DND-41 (cell line): ENCODE measurements around the gene MTF2.
"Not testable (repeated sequence)": the region's sequence is repeated elsewhere in the genome, so short reads cannot be mapped to it uniquely, and the experiment has no call there.

Experiments used
- ATAC-seq: fragments of 200-7000 bp; cut with Tn5 transposase; 3 replicates; pipeline ENCODE4 v1.9.1; 2021; ENCODE audit warnings: low read depth; ENCODE audit not compliant: insufficient read depth
- DNase-seq: peaks from one replicate; pipeline ENCODE4 v3.0.0-alpha.2; 2020
- H2AFZ ChIP-seq: 2 replicates; pipeline ENCODE4 v1.6.0; 2012; ENCODE audit warnings: low read depth, low read length
- H3K27ac ChIP-seq: 2 replicates; pipeline ENCODE4 v1.5.1; 2012; ENCODE audit warnings: low read length, inconsistent platforms
- H3K27me3 ChIP-seq: fragments of 200-600 bp; sonication (generic); 2 replicates; pipeline ENCODE4 v1.6.0; 2012; ENCODE audit warnings: low read length, mild to moderate bottlenecking, inconsistent platforms; ENCODE audit not compliant: insufficient read depth, poor library complexity
- H3K36me3 ChIP-seq: 2 replicates; pipeline ENCODE4 v1.5.1; 2012; ENCODE audit warnings: low read length, inconsistent platforms; ENCODE audit not compliant: insufficient read depth
- H3K4me1 ChIP-seq: 2 replicates; pipeline ENCODE4 v1.5.1; 2012; ENCODE audit warnings: mild to moderate bottlenecking, low read length; ENCODE audit not compliant: insufficient read depth
- H3K4me2 ChIP-seq: 2 replicates; pipeline ENCODE4 v1.6.0; 2012; ENCODE audit warnings: mild to moderate bottlenecking, moderate library complexity, low read length, inconsistent platforms; ENCODE audit not compliant: insufficient read depth
- H3K4me3 ChIP-seq, 2 experiments: fragments of 200-600 bp in 1 of 2; shearing (Covaris generic) in 1 of 2; 2 replicates each; pipeline ENCODE4 v1.5.1; 2012 to 2016; ENCODE audit warnings: inconsistent platforms in 2 of 2, low read length in 2 of 2, mild to moderate bottlenecking in 2 of 2, low read depth in 1 of 2, moderate library complexity in 1 of 2
- H3K79me2 ChIP-seq: 2 replicates; pipeline ENCODE4 v1.6.0; 2012; ENCODE audit warnings: low read length, inconsistent platforms; ENCODE audit not compliant: insufficient read depth
- H3K9ac ChIP-seq: 2 replicates; pipeline ENCODE4 v1.6.0; 2012; ENCODE audit warnings: low read depth, mild to moderate bottlenecking, inconsistent platforms, low read length, moderate library complexity
- H3K9me3 ChIP-seq: 2 replicates; pipeline ENCODE4 v1.5.1; 2012; ENCODE audit warnings: low read length, moderate library complexity, mild to moderate bottlenecking, inconsistent platforms; ENCODE audit not compliant: insufficient read depth, severe bottlenecking
- H4K20me1 ChIP-seq: 2 replicates; pipeline ENCODE4 v1.6.0; 2012; ENCODE audit warnings: low read length; ENCODE audit not compliant: insufficient read depth
- EZH2 ChIP-seq: IDR thresholded peaks from 3 replicates; pipeline ENCODE4 v1.6.1; 2012; ENCODE audit warnings: borderline replicate concordance, low read depth, mild to moderate bottlenecking, moderate library complexity, low read length, inconsistent platforms; ENCODE audit not compliant: severe bottlenecking
- TF ChIP-seq, protein P1 (sequence below): IDR thresholded peaks from 2 replicates; pipeline ENCODE4 v1.5.1; 2012; ENCODE audit warnings: borderline replicate concordance, low read length, moderate library complexity, mild to moderate bottlenecking; ENCODE audit not compliant: poor library complexity, severe bottlenecking; ENCODE audit errors: extremely low read depth

Gene MTF2

DNA sequence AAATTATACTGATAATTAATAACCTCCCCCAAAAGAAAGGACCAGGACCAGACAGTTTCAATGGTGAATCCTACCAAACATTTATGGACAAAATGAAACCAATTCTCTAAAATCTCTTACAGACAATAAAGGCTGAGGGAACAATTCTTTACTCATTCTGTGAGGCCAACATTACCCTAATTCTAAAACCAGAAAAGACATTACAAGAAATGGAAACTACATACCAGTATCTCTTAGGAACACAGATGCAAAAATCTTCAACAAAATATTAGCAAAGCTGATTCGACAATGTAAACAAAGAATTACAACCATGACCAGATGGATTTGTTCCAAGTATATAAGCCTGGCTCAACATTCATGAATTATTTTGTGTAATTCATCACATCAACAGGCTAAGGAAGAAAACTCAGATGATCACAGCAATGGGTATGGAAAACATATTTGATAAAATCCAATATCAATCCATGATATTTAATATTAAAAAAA lies 92.5 kb downstream of the MTF2 start:
- Histone ChIP-seq H3K27ac (peak overlapping the region; percentile 59), H3K27me3 (no peaks in the 10 kb centered on the region), H3K9ac (peak overlapping the region; percentile 39), H3K9me3 (no peaks in the 10 kb centered on the region), H3K4me1 (peaks cover 59% of the 10 kb centered on the region), H3K4me2 (peak overlapping the region; percentile 75), H2AFZ (no peak overlapping the region; the same call in 1 of the 2 replicates), H3K36me3 (peaks cover 23% of the 10 kb centered on the region), H4K20me1 (peaks cover 21% of the 10 kb centered on the region; the same call in 1 of the 2 replicates), H3K79me2 (peaks cover 97% of the 10 kb centered on the region), H3K4me3 (peak overlapping the region; percentile 13 to 48; a peak in 3 of 4 replicates)
- peak; percentile 38 for ATAC-seq
- DNase-seq: no peak
- TF ChIP-seq EZH2: no peak
- TF ChIP-seq, protein P1, sequence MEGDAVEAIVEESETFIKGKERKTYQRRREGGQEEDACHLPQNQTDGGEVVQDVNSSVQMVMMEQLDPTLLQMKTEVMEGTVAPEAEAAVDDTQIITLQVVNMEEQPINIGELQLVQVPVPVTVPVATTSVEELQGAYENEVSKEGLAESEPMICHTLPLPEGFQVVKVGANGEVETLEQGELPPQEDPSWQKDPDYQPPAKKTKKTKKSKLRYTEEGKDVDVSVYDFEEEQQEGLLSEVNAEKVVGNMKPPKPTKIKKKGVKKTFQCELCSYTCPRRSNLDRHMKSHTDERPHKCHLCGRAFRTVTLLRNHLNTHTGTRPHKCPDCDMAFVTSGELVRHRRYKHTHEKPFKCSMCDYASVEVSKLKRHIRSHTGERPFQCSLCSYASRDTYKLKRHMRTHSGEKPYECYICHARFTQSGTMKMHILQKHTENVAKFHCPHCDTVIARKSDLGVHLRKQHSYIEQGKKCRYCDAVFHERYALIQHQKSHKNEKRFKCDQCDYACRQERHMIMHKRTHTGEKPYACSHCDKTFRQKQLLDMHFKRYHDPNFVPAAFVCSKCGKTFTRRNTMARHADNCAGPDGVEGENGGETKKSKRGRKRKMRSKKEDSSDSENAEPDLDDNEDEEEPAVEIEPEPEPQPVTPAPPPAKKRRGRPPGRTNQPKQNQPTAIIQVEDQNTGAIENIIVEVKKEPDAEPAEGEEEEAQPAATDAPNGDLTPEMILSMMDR: no peak

DNA sequence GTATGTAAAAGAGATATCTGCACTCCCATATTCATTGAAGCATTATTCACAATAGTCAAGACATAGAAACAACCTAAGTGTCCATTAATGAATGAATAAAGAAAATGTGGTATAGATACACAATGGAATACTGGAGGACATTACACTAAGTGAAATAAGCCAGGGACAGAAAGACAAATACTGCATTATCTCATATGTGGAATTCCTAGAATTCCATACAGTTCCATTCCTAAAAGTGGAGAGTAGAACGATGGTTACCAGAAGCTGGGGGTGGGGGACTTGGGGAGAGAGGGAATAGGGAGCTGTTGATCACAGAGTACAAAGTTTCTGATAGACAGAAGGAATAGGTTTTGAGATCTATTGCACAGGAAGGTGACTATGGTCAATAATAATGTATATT lies 93.7 kb downstream of the MTF2 start:
- H3K27me3 ChIP-seq: no peaks in the 10 kb centered on the region
- no peaks in the 10 kb centered on the region for H3K9me3 ChIP-seq
- H3K9ac ChIP-seq: no peak overlapping the region
- H3K4me3 ChIP-seq: peak overlapping the region in 1 of 2 experiments; percentile 48; a peak in 1 of 4 replicates
- H3K4me1 ChIP-seq: peaks cover 71% of the 10 kb centered on the region
- ATAC-seq (no peak), DNase-seq (no peak)
- peak overlapping the region; percentile 75; the same call in 1 of the 2 replicates for H3K4me2 ChIP-seq
- peaks cover 97% of the 10 kb centered on the region for H3K79me2 ChIP-seq
- no peak overlapping the region for H2AFZ ChIP-seq
- TF ChIP-seq, protein P1: no peak
- TF ChIP-seq EZH2: no peak
- peaks cover 26% of the 10 kb centered on the region; the same call in 1 of the 2 replicates for H4K20me1 ChIP-seq
- H3K27ac ChIP-seq: peak overlapping the region; percentile 17; the same call in 1 of the 2 replicates
- peaks cover 30% of the 10 kb centered on the region for H3K36me3 ChIP-seq

DNA sequence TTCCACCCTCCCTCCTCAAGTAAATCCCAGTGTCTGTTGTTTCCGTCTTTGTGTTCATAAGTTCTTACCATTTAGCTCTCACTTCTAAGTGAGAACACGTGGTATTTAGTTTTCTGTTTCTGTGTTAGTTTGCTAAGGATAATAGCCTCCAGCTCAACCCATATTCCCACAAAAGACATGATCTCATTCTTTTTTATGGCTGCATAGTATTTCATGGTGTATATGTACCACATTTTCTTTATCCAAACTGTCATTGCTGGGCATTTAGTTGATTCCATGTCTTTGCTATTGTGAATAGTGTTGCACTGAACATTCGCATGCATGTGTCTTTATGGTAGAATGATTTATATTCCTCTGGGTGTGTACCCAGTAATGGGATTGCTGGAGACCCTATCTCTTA lies 95.6 kb downstream of the MTF2 start:
- not testable (repeated sequence) for H3K4me3 ChIP-seq, DNase-seq, H3K9ac ChIP-seq, H3K27me3 ChIP-seq, H2AFZ ChIP-seq, H3K27ac ChIP-seq, ATAC-seq, H3K9me3 ChIP-seq
- Histone ChIP-seq H3K4me1 (peaks cover 80% of the 10 kb centered on the region), H3K36me3 (peaks cover 34% of the 10 kb centered on the region), H4K20me1 (peaks cover 36% of the 10 kb centered on the region; the same call in 1 of the 2 replicates), H3K79me2 (peaks cover 97% of the 10 kb centered on the region), H3K4me2 (peak overlapping the region; percentile 27; the same call in 1 of the 2 replicates)

DNA sequence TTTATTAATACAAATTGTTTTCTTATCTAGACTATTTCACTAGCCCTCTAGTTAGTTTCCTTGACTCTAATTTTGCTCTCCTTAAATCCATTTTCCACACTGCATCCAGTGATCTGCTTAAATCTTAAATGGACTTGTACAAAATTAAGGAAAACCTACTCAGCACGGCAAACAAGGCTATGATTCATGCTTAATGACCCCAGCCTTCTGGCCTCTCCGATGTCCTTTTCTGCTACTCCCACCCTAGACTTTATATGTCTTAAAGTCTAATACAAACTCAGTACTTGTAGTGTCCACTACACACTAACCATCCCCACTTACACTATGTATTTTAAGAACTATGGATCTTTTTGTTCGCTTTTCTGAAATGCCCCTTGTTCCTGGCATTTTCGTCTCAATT lies 98.9 kb downstream of the MTF2 start:
- Histone ChIP-seq H3K9ac (peak overlapping the region; percentile 96), H3K4me2 (peak overlapping the region; percentile 87), H3K36me3 (peaks cover 34% of the 10 kb centered on the region), H3K4me3 (peak overlapping the region; percentile 45 to 82), H3K79me2 (peaks cover 97% of the 10 kb centered on the region), H4K20me1 (peaks cover 28% of the 10 kb centered on the region), H2AFZ (no peak overlapping the region), H3K9me3 (no peaks in the 10 kb centered on the region), H3K27ac (peak overlapping the region; percentile 91), H3K27me3 (no peaks in the 10 kb centered on the region), H3K4me1 (peaks cover 68% of the 10 kb centered on the region)
- TF ChIP-seq, protein P1: no peak
- TF ChIP-seq EZH2: no peak
- DNase-seq (no peak), ATAC-seq (no peak)
